ENCODE measurements around the gene ZNRF2.
"Not testable (repeated sequence)": the region's sequence is repeated elsewhere in the genome, so short reads cannot be mapped to it uniquely, and the experiment has no call there.

Gene ZNRF2

GRCh38 chr7:30263090-30263710 lies 21.2 kb upstream of the ZNRF2 start:
- DNase-seq, result no peak

GRCh38 chr7:30264052-30264451 lies 20.3 kb upstream of the ZNRF2 start:
- DNase-seq, result no peak

- DNase-seq, result not testable (repeated sequence)
Measured at GRCh38 chr7:30265189-30265588, 19.2 kb upstream of the ZNRF2 start.

- DNase-seq, result no peak
Measured at GRCh38 chr7:30266686-30267085, 17.7 kb upstream of the ZNRF2 start.

GRCh38 chr7:30268586-30268985 lies 15.8 kb upstream of the ZNRF2 start:
- no peak for DNase-seq

GRCh38 chr7:30269490-30269889 lies 14.9 kb upstream of the ZNRF2 start:
- DNase-seq, result no peak

GRCh38 chr7:30270921-30271320 lies 13.5 kb upstream of the ZNRF2 start:
- DNase-seq, result no peak

GRCh38 chr7:30272126-30272525 lies 12.3 kb upstream of the ZNRF2 start:
- no peak for DNase-seq

- DNase-seq, result no peak
Measured at GRCh38 chr7:30273552-30273951, 10.8 kb upstream of the ZNRF2 start.

- no peak for DNase-seq
Measured at GRCh38 chr7:30274641-30275040, 9.8 kb upstream of the ZNRF2 start.

GRCh38 chr7:30276203-30276900 lies 8.0 kb upstream of the ZNRF2 start:
- DNase-seq, result peak; percentile 33

GRCh38 chr7:30278376-30278775 lies 6.0 kb upstream of the ZNRF2 start:
- no peak for DNase-seq

- DNase-seq, result no peak
Measured at GRCh38 chr7:30278849-30279652, 5.3 kb upstream of the ZNRF2 start.

- no peak for DNase-seq
Measured at GRCh38 chr7:30279653-30279904, 4.8 kb upstream of the ZNRF2 start.

GRCh38 chr7:30280631-30281030 lies 3.8 kb upstream of the ZNRF2 start:
- no peak for DNase-seq

GRCh38 chr7:30281263-30281662 lies 3.1 kb upstream of the ZNRF2 start:
- DNase-seq, result no peak

- no peak for DNase-seq
Measured at GRCh38 chr7:30281791-30282190, 2.6 kb upstream of the ZNRF2 start.

- DNase-seq, result no peak
Measured at GRCh38 chr7:30282735-30283134, 1.7 kb upstream of the ZNRF2 start.

GRCh38 chr7:30285067-30285535 lies 704 bp downstream of the ZNRF2 start:
- peak; percentile 67 for DNase-seq

- peak; percentile 38 for DNase-seq
Measured at GRCh38 chr7:30285536-30286284, 1.3 kb downstream of the ZNRF2 start.

GRCh38 chr7:30286749-30287148 lies 2.4 kb downstream of the ZNRF2 start:
- no peak for DNase-seq

GRCh38 chr7:30287625-30288024 lies 3.2 kb downstream of the ZNRF2 start:
- not testable (repeated sequence) for DNase-seq

GRCh38 chr7:30289634-30290033 lies 5.2 kb downstream of the ZNRF2 start:
- DNase-seq, result not testable (repeated sequence)

Data from NCI-H146 (cell line).